Panc1 (cell line): ENCODE measurements around the gene CD46. TPM values are rescaled to one million over a fixed set of nuclear protein-coding genes. Genes with fewer than 3 reads are reported as not detected.

Source experiments
- ATAC-seq: fragments of 200-7000 bp; cut with Tn5 transposase; 2 replicates; pipeline ENCODE4 v1.9.1; 2020; ENCODE audit warnings: mild to moderate bottlenecking, moderate library complexity
- BruUV-seq: library from RNA; stranded (reverse); fragments of 400-500 nt; replicated peaks from 2 replicates; lab custom pipeline; 2021; lab: Mats Ljungman, UMichigan
- CTCF ChIA-PET: fragments of 300-600 bp; sonication (Branson Sonifier 250); formaldehyde crosslinking; loops from one replicate; lab custom pipeline; 2022; ENCODE audit warnings: antibody characterized with exemption; lab: Charles Lee
- POLR2A ChIA-PET: fragments of 300-600 bp; sonication (Branson Sonifier 250); formaldehyde crosslinking; loops from one replicate; lab custom pipeline; 2022; ENCODE audit warnings: antibody characterized with exemption; lab: Charles Lee
- DNase-seq: peaks from one replicate; pipeline ENCODE4 v3.0.0-alpha.2; 2010; ENCODE audit warnings: low read depth, low spot score
- H3K27ac ChIP-seq: 2 replicates; pipeline ENCODE4 v1.5.1; 2011; ENCODE audit warnings: mild to moderate bottlenecking, low read length, inconsistent platforms
- H3K27me3 ChIP-seq: fragments of 200-500 bp; sonication (Bioruptor generic); 2 replicates; pipeline ENCODE4 v1.6.0; 2014; ENCODE audit warnings: low read length, inconsistent platforms; ENCODE audit not compliant: control insufficient read depth, insufficient read depth
- H3K36me3 ChIP-seq: fragments of 200-500 bp; sonication (Bioruptor generic); 2 replicates; pipeline ENCODE4 v1.5.1; 2014; ENCODE audit warnings: inconsistent platforms, mild to moderate bottlenecking, low read length, moderate library complexity; ENCODE audit not compliant: control insufficient read depth, insufficient read depth
- H3K4me1 ChIP-seq: 2 replicates; pipeline ENCODE4 v1.5.1; 2011; ENCODE audit warnings: inconsistent platforms, mild to moderate bottlenecking, low read length, moderate library complexity; ENCODE audit not compliant: control insufficient read depth, insufficient read depth
- H3K4me3 ChIP-seq, 2 experiments: 2 replicates each; pipeline ENCODE4 v1.5.1; 2011 to 2012; ENCODE audit warnings: low read depth in 2 of 2, low read length in 2 of 2, mild to moderate bottlenecking in 2 of 2, inconsistent platforms in 1 of 2, moderate library complexity in 1 of 2
- H3K9me3 ChIP-seq: fragments of 200-500 bp; sonication (Bioruptor generic); 2 replicates; pipeline ENCODE4 v1.5.1; 2014; ENCODE audit warnings: low read depth, mild to moderate bottlenecking, inconsistent platforms, low read length, moderate library complexity; ENCODE audit not compliant: control insufficient read depth, insufficient read depth
- POLR2AphosphoS5 ChIP-seq: IDR thresholded peaks from 2 replicates; pipeline ENCODE4 v1.6.1; 2012; ENCODE audit warnings: mild to moderate bottlenecking, low read depth, low read length, moderate library complexity
- SIN3A ChIP-seq: IDR thresholded peaks from 2 replicates; pipeline ENCODE4 v1.6.1; 2012; ENCODE audit warnings: low read depth, mild to moderate bottlenecking, low read length, moderate library complexity, borderline replicate concordance; ENCODE audit not compliant: insufficient read depth
- TCF7L2 ChIP-seq: IDR thresholded peaks from 2 replicates; pipeline ENCODE4 v1.6.1; 2011; ENCODE audit warnings: mild to moderate bottlenecking, low read depth, low read length, inconsistent platforms
- in situ Hi-C: cut with HindIII; loops from 2 replicates; pipeline ENCODE4 v1.10.0; 2016; ENCODE audit warnings: low sequenced_read_pairs, low pct_unique_long_range_greater_than_20kb
- intact Hi-C: fragments of 100-400 bp; cut with micrococcal nuclease; formaldehyde crosslinking; loops from one replicate; pipeline ENCODE4 v1.10.0; 2022; ENCODE audit not compliant: unreplicated experiment
- total RNA-seq: library from RNA; stranded (reverse); gene quantifications from one replicate; pipeline ENCODE4 v1.2.1, GENCODE V29; 2021; ENCODE audit not compliant: unreplicated experiment
- TF ChIP-seq, protein P1 (sequence below), 2 experiments: IDR thresholded peaks; 2 replicates each; pipeline ENCODE4 v1.6.1; 2011 to 2012; ENCODE audit warnings: low read depth in 2 of 2, control low read depth in 1 of 2, low read length in 1 of 2, mild to moderate bottlenecking in 1 of 2, moderate library complexity in 1 of 2; ENCODE audit not compliant: insufficient read depth in 1 of 2
- TF ChIP-seq, protein P2 (sequence below): fragments of 450-650 bp; IDR thresholded peaks from 2 replicates; pipeline ENCODE4 v1.5.1; 2017; ENCODE audit warnings: mild to moderate bottlenecking

The CD46 gene
- total RNA-seq, 1 experiment from 2014 or later: 128 TPM

DNA sequence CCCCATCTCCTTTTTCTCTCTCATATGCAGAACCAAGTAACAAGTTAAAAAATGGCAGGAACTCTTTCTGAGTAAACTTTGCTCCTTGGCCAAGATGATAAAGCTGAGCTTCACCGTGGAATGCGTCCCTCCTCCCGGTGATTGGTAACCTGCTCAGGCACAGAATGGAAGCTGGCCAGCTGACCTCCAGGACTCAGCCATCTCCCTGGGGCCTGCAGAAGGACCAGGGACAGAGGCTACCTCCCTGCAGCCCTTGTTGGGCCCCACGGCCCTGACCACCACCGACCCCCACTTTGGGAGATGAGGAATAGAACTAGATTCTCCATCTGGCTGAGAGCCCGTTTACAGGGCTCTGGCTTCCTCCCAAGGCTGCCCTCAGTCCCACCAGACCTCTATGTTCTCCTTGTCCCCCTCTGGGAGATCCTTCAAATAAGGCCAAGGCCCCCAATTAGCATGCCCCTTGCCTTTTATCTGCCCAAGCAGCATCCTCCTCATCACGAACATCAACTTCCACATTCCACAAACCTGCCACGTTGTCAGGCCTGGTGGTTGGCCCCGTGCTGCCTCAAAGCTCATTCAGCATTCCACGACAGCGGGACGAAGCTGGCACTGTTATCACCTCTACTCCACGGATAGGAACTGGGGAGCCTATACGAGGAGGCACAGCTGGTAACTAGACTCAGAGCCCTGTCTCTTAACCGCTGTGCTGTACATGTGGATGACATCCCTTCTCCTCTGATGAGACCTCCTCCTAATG is 84.9 kb downstream of the CD46 start:
- H3K27ac ChIP-seq: no peak overlapping the region
- TF ChIP-seq POLR2AphosphoS5 (no peak), SIN3A (no peak), TCF7L2 (no peak)
- TF ChIP-seq, protein P1, sequence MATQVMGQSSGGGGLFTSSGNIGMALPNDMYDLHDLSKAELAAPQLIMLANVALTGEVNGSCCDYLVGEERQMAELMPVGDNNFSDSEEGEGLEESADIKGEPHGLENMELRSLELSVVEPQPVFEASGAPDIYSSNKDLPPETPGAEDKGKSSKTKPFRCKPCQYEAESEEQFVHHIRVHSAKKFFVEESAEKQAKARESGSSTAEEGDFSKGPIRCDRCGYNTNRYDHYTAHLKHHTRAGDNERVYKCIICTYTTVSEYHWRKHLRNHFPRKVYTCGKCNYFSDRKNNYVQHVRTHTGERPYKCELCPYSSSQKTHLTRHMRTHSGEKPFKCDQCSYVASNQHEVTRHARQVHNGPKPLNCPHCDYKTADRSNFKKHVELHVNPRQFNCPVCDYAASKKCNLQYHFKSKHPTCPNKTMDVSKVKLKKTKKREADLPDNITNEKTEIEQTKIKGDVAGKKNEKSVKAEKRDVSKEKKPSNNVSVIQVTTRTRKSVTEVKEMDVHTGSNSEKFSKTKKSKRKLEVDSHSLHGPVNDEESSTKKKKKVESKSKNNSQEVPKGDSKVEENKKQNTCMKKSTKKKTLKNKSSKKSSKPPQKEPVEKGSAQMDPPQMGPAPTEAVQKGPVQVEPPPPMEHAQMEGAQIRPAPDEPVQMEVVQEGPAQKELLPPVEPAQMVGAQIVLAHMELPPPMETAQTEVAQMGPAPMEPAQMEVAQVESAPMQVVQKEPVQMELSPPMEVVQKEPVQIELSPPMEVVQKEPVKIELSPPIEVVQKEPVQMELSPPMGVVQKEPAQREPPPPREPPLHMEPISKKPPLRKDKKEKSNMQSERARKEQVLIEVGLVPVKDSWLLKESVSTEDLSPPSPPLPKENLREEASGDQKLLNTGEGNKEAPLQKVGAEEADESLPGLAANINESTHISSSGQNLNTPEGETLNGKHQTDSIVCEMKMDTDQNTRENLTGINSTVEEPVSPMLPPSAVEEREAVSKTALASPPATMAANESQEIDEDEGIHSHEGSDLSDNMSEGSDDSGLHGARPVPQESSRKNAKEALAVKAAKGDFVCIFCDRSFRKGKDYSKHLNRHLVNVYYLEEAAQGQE (IDR thresholded peaks at IDR 0.05; ENCODE audit: insufficient read depth in 1 of 2, low read depth in 2 of 2, low read length in 1 of 2): no peak
- TF ChIP-seq, protein P2, sequence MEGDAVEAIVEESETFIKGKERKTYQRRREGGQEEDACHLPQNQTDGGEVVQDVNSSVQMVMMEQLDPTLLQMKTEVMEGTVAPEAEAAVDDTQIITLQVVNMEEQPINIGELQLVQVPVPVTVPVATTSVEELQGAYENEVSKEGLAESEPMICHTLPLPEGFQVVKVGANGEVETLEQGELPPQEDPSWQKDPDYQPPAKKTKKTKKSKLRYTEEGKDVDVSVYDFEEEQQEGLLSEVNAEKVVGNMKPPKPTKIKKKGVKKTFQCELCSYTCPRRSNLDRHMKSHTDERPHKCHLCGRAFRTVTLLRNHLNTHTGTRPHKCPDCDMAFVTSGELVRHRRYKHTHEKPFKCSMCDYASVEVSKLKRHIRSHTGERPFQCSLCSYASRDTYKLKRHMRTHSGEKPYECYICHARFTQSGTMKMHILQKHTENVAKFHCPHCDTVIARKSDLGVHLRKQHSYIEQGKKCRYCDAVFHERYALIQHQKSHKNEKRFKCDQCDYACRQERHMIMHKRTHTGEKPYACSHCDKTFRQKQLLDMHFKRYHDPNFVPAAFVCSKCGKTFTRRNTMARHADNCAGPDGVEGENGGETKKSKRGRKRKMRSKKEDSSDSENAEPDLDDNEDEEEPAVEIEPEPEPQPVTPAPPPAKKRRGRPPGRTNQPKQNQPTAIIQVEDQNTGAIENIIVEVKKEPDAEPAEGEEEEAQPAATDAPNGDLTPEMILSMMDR: no peak
- no TSS peak for BruUV-seq
- H3K36me3 ChIP-seq: no peaks in the 10 kb centered on the region
- no peaks in the 10 kb centered on the region for H3K9me3 ChIP-seq
- ChIA-PET POLR2A (no interaction called here), CTCF (no interaction called here)
- DNase-seq: no peak
- in situ Hi-C loops (no loop called here), intact Hi-C loops (no loop called here)
- no peak for ATAC-seq
- H3K4me3 ChIP-seq: no peak overlapping the region
- no peaks in the 10 kb centered on the region for H3K4me1 ChIP-seq
- no peaks in the 10 kb centered on the region for H3K27me3 ChIP-seq

DNA sequence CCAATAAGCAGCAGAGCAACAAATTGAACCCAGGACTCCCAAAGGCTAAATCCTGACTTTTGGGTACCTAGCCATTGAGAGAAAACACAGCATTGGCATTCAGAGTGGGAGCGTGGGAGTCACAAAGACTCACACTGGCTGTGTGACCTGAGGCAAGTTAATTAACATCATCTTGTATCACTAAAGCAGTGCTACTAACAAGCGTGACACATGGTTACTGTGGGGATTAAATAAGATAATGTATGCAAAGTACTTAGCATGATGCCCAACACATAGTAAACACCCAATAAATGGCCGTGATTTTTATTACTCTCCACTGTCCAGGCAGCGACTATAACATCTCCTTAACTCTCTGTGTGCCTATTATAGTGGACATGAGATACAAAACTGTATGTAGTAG is 85.8 kb downstream of the CD46 start:
- Histone ChIP-seq H3K36me3 (no peaks in the 10 kb centered on the region), H3K4me1 (no peaks in the 10 kb centered on the region), H3K4me3 (no peak overlapping the region), H3K27me3 (no peaks in the 10 kb centered on the region), H3K27ac (no peak overlapping the region), H3K9me3 (no peaks in the 10 kb centered on the region)
- in situ Hi-C loops (no loop called here), intact Hi-C loops (no loop called here)
- ATAC-seq (no peak), DNase-seq (no peak)
- ChIA-PET POLR2A (no interaction called here), CTCF (no interaction called here)
- TF ChIP-seq, protein P1 (IDR thresholded peaks at IDR 0.05; ENCODE audit: insufficient read depth in 1 of 2, low read depth in 2 of 2, low read length in 1 of 2): no peak
- no peak for TF ChIP-seq TCF7L2
- TF ChIP-seq POLR2AphosphoS5: no peak
- TF ChIP-seq, protein P2: no peak
- no peak for TF ChIP-seq SIN3A
- BruUV-seq: no TSS peak
